Liver (tissue), 3 donors: ENCODE data around the gene TMEM17.

Experiments
- RAD21 ChIP-seq, 2 donors: IDR thresholded peaks; 2 replicates each; pipeline ENCODE4 v1.6.1; 2016; ENCODE audit warnings: antibody characterized with exemption in 2 of 2, mild to moderate bottlenecking in 2 of 2
- SP1 ChIP-seq: IDR thresholded peaks from 2 replicates; pipeline ENCODE4 v1.6.1; 2018; ENCODE audit warnings: antibody characterized with exemption, mild to moderate bottlenecking
- YY1 ChIP-seq: IDR thresholded peaks from 2 replicates; pipeline ENCODE4 v1.6.1; 2016; ENCODE audit warnings: antibody characterized with exemption, mild to moderate bottlenecking
- TF ChIP-seq, protein P1 (sequence below): fragments of 150-350 bp; IDR thresholded peaks from 2 replicates; pipeline ENCODE4 v1.5.1; 2017; ENCODE audit warnings: improper control_type of control experiment, low read depth, low read length; ENCODE audit not compliant: missing input control
- donor health status: healthy.
- donor health status: healthy.

GRCh38 chr2:62475172-62476011 is 30.6 kb downstream of the TMEM17 start:
- TF ChIP-seq, protein P1, sequence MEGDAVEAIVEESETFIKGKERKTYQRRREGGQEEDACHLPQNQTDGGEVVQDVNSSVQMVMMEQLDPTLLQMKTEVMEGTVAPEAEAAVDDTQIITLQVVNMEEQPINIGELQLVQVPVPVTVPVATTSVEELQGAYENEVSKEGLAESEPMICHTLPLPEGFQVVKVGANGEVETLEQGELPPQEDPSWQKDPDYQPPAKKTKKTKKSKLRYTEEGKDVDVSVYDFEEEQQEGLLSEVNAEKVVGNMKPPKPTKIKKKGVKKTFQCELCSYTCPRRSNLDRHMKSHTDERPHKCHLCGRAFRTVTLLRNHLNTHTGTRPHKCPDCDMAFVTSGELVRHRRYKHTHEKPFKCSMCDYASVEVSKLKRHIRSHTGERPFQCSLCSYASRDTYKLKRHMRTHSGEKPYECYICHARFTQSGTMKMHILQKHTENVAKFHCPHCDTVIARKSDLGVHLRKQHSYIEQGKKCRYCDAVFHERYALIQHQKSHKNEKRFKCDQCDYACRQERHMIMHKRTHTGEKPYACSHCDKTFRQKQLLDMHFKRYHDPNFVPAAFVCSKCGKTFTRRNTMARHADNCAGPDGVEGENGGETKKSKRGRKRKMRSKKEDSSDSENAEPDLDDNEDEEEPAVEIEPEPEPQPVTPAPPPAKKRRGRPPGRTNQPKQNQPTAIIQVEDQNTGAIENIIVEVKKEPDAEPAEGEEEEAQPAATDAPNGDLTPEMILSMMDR = no peak
- TF ChIP-seq SP1 = peak; percentile 10
- no peak for TF ChIP-seq RAD21 (IDR thresholded peaks at IDR 0.05)
- no peak for TF ChIP-seq YY1
